ENCODE results near the gene SAXO1. TPM values are rescaled to one million over a fixed set of nuclear protein-coding genes. Genes with fewer than 3 reads are reported as not detected.

The SAXO1 gene
- total RNA-seq, 1 donor from 2014 or later, result 0.09 TPM

- DNase-seq (ENCODE audit: low spot score), result no peak
- Histone ChIP-seq H3K36me3 (no peaks in the 10 kb centered on the region), H3K27me3 (no peaks in the 10 kb centered on the region), H2AFZ (replicated peaks) (no peak overlapping the region), H3K4me2 (no peak overlapping the region), H3K4me3 (no peak overlapping the region), H3K79me2 (ENCODE audit: low read depth) (no peaks in the 10 kb centered on the region), H4K20me1 (ENCODE audit: low read depth) (no peaks in the 10 kb centered on the region), H3K9ac (no peak overlapping the region), H3F3A (ENCODE audit: low read depth) (no peaks in the 10 kb centered on the region), H3K27ac (no peak overlapping the region), H3K4me1 (peaks cover 27% of the 10 kb centered on the region), H3K9me3 (ENCODE audit: low read depth) (peaks cover 4% of the 10 kb centered on the region)
- no peaks in the 10 kb centered on the region for H3K36me3 Mint-ChIP-seq
- peaks cover 12% of the 10 kb centered on the region for H3K9me3 Mint-ChIP-seq
- H3K27me3 Mint-ChIP-seq (ENCODE audit: insufficient read depth, low read depth), result peaks cover 6% of the 10 kb centered on the region
- TF ChIP-seq, protein P1, sequence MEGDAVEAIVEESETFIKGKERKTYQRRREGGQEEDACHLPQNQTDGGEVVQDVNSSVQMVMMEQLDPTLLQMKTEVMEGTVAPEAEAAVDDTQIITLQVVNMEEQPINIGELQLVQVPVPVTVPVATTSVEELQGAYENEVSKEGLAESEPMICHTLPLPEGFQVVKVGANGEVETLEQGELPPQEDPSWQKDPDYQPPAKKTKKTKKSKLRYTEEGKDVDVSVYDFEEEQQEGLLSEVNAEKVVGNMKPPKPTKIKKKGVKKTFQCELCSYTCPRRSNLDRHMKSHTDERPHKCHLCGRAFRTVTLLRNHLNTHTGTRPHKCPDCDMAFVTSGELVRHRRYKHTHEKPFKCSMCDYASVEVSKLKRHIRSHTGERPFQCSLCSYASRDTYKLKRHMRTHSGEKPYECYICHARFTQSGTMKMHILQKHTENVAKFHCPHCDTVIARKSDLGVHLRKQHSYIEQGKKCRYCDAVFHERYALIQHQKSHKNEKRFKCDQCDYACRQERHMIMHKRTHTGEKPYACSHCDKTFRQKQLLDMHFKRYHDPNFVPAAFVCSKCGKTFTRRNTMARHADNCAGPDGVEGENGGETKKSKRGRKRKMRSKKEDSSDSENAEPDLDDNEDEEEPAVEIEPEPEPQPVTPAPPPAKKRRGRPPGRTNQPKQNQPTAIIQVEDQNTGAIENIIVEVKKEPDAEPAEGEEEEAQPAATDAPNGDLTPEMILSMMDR (IDR thresholded peaks at IDR 0.05), result no peak
- no peak for TF ChIP-seq EZH2phosphoT487 (IDR thresholded peaks at IDR 0.05)
- no peak for TF ChIP-seq EZH2 (IDR thresholded peaks at IDR 0.05)
- no peak overlapping the region for H3K4me3 Mint-ChIP-seq
- H3K27ac Mint-ChIP-seq, result no peak overlapping the region
- H3K4me1 Mint-ChIP-seq, result peaks cover 22% of the 10 kb centered on the region
Measured at GRCh38 chr9:18981476-18982261, 51.3 kb downstream of the SAXO1 start.

DNA sequence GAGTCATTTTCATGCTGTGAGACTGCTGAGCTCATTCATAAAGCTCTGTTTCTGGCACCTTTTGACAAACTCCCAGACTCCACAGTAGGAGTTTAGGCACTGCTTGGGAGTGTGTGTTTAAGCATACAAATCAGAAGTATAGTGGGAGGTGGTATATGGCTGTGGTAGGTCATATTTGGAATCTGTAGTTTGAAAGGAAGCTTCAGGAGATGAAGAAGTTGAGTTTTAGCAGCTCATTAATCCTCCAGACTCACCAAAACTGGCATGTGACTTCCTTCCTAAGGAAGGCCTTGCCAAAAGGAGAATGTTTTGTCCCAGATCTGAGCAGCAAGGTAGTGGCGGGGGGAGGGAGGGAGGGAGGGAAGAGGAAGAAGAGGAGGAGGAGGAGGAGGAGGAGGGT is 52.8 kb downstream of the SAXO1 start:
- Histone ChIP-seq H3K27ac (no peak overlapping the region), H2AFZ (replicated peaks) (peak overlapping the region; percentile 26), H3K9ac (no peak overlapping the region), H3F3A (ENCODE audit: low read depth) (no peaks in the 10 kb centered on the region), H4K20me1 (ENCODE audit: low read depth) (no peaks in the 10 kb centered on the region), H3K9me3 (ENCODE audit: low read depth) (peaks cover 4% of the 10 kb centered on the region), H3K27me3 (no peaks in the 10 kb centered on the region), H3K36me3 (no peaks in the 10 kb centered on the region), H3K79me2 (ENCODE audit: low read depth) (no peaks in the 10 kb centered on the region), H3K4me3 (no peak overlapping the region), H3K4me1 (peaks cover 27% of the 10 kb centered on the region), H3K4me2 (no peak overlapping the region)
- no peak for DNase-seq (ENCODE audit: low spot score)
- no peaks in the 10 kb centered on the region for H3K36me3 Mint-ChIP-seq
- no peak overlapping the region for H3K4me3 Mint-ChIP-seq
- peaks cover 19% of the 10 kb centered on the region for H3K4me1 Mint-ChIP-seq
- TF ChIP-seq EZH2 (IDR thresholded peaks at IDR 0.05) (no peak), EZH2phosphoT487 (IDR thresholded peaks at IDR 0.05) (no peak)
- TF ChIP-seq, protein P1 (IDR thresholded peaks at IDR 0.05), result no peak
- peaks cover 6% of the 10 kb centered on the region for H3K27me3 Mint-ChIP-seq (ENCODE audit: insufficient read depth, low read depth)
- H3K9me3 Mint-ChIP-seq, result peaks cover 12% of the 10 kb centered on the region
- H3K27ac Mint-ChIP-seq, result no peak overlapping the region

GRCh38 chr9:18979367-18979766 is 53.6 kb downstream of the SAXO1 start:
- H3K4me2 ChIP-seq, result no peak overlapping the region
- no peak for DNase-seq (ENCODE audit: low spot score)
- peaks cover 27% of the 10 kb centered on the region for H3K4me1 ChIP-seq
- H2AFZ ChIP-seq (replicated peaks), result no peak overlapping the region
- Mint-ChIP-seq H3K27me3 (ENCODE audit: insufficient read depth, low read depth) (peaks cover 6% of the 10 kb centered on the region), H3K27ac (no peak overlapping the region), H3K36me3 (no peaks in the 10 kb centered on the region), H3K9me3 (peaks cover 10% of the 10 kb centered on the region), H3K4me1 (peaks cover 19% of the 10 kb centered on the region), H3K4me3 (no peak overlapping the region)
- H3K79me2 ChIP-seq (ENCODE audit: low read depth), result no peaks in the 10 kb centered on the region
- no peaks in the 10 kb centered on the region for H3K27me3 ChIP-seq
- no peak overlapping the region for H3K27ac ChIP-seq
- no peak overlapping the region for H3K4me3 ChIP-seq
- H3K9me3 ChIP-seq (ENCODE audit: low read depth), result peaks cover 4% of the 10 kb centered on the region
- H3K36me3 ChIP-seq, result no peaks in the 10 kb centered on the region
- TF ChIP-seq, protein P1 (IDR thresholded peaks at IDR 0.05), result no peak
- TF ChIP-seq EZH2phosphoT487 (IDR thresholded peaks at IDR 0.05), result no peak
- no peak for TF ChIP-seq EZH2 (IDR thresholded peaks at IDR 0.05)
- no peaks in the 10 kb centered on the region for H3F3A ChIP-seq (ENCODE audit: low read depth)
- H3K9ac ChIP-seq, result no peak overlapping the region
- no peaks in the 10 kb centered on the region for H4K20me1 ChIP-seq (ENCODE audit: low read depth)

Data from neural progenitor cell (in vitro differentiated cells).